AG20443 (cell line): ENCODE data around the gene CUBN.
"Not testable (repeated sequence)": the region's sequence is repeated elsewhere in the genome, so short reads cannot be mapped to it uniquely, and the experiment has no call there.

Experiments
- DNase-seq: peaks from one replicate; pipeline ENCODE4 v3.0.0; 2012; ENCODE audit warnings: low spot score, mixed read lengths

CUBN gene

DNA sequence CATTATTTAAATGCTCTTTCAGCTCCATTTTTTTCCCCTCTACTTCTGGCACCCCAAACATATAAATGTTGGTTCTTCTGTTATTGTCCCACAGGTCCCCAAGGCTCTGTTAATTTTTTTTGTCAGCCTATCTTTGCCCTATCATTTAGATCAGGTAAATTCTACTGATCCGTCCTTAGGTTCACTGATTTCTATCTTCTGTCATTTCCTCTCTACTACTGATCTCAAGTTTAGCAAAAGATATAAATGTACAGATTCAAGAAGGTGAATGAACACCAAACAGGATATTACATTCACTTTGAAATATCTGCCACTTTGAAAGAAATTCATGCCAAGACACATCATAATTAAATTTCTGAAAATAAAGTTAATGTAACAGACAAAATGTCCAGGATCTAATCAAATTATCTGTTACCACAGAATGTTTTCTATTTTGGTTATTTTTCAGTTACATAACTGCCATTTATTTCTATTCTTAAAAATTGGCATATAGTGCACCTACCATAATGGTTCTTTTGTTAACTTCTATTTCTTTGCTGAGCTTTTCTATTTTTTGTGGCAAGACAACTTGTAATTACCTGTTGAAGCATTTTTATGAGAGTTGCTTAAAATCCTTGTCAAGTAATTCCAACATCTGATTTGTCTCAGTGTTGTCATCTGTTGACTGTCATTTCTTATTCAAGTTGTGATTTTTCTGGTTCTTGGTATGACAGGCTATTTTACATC is 12.1 kb upstream of the CUBN start:
- DNase-seq, result no peak

DNA sequence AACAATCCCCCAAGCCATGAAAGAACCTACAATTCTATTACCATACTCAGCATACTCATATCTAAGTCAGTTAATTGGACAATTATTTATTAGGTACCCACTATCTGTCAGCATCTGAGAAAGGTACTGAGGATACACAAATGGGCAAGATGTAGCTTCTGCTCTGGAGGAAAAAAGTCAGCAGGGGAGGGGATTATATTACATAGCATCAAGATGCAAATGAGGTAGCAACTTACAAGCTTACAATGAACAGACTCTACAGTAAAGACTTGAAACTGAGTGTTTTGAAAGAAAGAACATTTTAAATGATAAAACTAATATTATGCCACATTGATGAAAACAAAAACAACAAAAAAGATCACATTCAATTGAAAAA is 10.8 kb upstream of the CUBN start:
- DNase-seq, result no peak

DNA sequence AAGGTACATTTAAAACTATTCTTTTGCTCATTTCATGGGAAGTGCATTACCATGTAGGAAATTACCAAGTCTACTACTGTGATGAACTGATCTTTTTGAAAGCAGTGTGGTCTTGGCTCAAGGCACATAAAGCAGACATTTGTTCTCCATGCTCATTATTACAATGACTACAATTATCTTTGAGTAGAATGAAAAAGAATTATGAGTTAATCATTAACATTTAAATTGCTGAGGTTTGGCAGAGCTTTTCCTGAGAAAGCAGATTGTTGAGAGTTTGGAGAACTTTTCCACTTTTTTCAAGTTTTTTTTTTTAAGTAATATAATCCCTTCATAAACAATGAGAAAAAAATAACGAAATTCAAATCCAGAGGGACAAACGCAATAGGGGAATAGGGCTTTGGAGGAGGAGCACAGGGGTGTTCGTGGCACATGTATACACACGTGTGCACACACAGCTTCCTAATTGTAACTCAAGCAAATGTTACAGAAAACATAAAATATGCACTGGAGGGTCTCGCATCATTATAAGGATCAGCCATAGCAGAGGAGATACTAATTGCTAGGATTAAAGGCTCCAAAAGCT is 8.9 kb upstream of the CUBN start:
- no peak for DNase-seq

DNA sequence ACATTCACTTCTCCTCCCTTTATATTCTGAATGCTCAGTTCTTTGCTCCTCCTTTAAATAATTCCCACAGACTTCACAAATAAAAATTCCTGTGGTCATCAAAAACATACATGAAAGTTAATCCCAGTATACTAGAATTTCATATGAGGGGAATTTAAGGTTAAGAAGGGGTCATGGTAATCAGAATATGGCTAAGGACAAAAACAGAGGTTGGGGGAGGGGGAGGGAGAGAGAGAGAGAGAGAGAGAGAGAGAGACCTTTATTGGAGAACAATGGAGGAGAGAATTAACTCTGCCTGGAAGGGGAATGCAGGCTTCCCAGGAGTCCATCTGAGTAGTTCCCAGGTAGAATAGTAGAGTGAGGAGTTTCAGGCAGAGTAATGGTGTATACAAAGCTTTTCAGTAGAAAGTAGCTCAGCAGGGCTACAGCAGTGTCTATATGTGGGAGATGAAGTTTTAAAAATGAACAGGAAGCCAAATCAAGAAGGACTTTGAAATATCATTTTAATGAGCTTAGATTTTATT is 5.2 kb upstream of the CUBN start:
- no peak for DNase-seq

DNA sequence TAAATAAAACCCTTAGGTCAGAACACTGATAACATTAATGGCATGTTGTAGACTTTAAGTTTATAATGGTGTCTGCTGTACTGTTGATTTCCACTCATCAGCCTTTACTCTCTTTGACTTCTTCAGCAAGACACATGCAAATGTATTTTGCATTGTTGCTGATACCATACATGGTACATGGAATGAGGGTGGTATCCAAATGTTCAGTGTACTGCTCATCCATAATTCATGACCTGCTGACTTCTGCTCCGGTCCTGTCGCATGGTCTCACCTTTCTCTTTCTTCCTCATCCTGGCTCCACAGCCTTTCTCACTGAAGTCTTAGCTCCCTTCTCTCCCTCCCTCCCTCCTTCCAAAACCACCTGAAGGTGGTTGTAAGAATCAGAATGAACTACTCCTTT is 4.7 kb upstream of the CUBN start:
- DNase-seq, result no peak

DNA sequence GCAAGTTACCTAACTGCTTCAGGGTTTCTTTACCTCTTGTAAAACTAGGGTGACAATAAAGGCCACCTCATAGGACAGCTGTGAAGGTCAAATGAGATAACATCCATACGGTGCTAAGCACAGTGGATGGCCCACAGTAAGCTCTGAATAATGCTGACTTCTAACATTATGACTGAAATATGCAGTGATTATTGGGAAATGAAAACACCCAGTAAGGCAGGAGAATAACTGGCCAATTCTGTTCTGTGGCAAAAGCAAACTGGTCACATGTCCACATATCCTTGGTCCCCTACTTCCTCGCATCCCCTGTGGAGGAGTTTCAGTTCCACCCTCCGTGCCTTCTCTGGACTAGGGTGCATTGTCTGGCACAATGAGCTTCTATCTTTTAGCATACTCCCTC is 1.4 kb downstream of the CUBN start:
- DNase-seq, result no peak

DNA sequence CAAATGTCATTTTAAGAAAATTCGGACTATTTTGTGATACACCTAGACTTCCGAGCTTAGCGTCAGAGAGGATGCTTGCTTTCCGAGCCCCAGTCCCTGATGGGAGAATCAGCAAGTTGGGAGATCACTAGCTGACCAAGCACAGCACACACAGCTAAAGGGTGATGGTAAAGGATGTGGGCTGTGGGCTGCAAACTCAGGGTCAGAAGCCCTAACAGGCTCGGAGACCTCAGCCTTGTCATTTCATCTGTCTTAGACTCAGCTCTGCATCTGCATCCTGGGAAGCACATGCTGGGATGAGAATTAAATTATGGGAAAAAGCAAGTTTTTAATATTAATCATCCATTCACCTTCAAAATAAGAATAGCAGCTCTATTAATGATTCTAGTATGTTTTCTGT is 3.3 kb downstream of the CUBN start:
- no peak for DNase-seq

DNA sequence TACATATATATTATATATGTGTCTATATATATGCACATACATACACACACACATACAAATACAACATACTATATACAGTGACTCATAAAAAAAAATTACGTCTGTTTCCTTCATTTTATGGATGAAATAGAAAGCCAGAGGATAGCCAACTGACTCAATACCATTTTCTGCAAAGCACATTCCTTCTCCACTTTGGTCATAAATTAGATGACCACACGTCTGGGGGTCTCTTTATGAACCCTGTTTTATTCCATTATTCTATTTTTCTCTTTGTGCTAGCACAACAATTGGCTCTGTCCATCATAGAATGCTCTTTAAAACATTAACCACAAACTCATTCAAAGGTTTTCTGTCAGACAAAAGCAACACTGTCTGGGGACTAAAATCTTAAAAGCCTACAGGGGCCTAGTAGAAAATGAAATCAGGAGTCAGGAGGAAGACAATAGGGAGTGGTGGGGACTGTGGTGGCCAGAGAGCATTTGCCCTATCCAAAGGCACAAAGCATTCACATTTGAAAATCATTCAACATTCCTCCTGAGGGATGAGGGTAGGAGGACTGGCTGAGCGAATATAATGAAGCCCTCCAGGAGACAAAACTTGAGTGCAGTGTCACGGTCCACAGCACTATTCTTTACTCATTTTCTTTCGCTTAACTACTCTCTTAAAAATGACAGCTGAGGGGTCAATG is 4.3 kb downstream of the CUBN start:
- DNase-seq, result no peak

DNA sequence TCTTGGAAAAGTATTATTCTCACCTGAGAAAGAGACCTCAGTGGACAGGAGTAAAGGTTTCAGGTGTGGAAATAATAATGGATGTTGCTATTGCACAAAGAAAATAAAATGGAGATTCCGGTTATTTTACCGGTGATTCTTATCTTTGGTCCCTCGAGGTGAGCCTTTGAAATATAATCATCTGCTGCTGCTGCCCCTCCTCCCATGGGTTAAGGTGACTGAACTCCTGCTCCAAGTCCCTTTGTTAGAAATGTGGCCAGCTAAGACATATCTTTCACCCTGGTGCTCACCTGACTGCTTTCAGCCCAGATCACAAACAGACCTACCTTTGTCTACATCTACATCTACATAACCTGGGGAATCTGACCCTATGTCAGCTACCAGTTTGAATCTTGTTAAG is 5.7 kb downstream of the CUBN start:
- DNase-seq, result no peak

DNA sequence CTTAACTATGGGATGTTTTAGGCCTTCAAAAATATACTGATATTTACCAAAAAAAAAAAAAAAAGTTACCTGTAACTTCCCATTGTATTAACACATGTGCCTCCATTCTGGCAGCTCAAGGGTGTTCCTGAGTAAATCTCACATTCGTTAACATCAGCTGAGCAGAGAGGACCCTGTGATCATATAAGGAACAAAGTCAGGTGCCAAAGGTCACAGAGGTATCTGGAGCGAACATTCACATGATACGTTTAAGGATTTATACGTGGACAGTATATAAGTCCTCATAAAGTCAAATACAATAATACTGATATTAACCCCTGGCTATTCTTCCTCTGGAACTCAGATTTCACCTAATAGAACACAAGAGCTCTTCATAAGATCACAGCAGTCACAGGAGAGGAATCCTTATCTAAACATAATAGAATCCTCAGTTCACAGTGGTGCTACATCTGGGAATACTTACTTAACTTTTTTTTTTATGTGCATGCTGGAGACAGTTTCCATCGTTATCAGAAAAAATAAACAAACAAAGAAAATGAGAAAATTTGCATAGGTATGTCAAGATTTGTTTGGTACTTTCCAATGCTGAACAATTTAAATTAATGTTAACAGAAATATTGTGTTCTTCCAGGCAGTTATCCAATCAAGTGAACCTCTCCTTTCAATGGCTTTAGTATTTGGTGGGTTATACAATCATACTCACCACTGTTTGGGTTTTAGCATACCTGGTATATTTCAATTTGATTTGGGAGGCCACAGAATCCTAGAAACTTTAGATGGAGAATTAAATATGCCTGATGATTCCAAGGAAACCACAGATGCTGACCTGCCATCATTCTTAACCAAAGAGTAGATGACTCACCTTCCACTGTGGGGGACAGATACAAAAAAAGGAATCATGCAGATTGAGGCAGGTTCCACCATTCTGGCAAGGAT is 6.6 kb downstream of the CUBN start:
- peak; percentile 32 for DNase-seq

DNA sequence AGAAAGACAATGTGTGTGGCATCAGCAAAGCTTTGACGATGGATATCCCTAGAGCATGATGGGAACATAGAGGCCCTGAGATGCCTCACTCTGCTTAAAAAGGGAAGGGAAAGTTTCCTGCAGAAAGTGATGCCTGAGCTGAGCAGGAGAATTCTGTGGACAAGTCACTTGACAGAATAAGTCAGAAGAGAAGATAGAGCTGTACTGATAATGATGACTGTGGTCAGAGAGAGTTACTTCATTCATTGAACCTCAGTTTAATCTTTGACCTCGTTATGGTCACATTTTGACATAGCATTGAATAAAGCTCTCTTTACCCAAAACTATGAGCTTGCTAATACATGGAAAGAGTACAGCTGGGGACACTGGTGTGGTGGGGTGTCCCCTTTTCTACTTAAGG is 7.6 kb downstream of the CUBN start:
- DNase-seq, result no peak

DNA sequence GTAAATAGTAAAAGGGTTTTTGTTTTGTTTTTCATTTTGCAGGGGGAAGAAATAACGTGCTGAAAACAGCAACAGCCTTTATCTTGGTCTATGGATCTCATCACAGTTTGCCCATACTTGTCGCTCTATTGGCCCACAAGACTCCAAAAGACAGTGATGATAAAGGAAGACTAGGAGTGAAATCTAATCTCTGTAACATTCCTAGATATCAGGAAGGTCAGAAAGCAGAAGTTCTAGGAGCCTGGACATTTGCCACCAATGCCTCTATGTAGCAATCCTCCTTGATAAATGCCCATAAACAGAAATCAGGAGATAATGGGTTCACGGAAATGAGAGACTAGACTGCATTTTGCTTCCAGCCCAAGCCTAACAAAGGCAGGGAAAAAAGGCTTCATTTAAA is 8.9 kb downstream of the CUBN start:
- DNase-seq, result no peak

DNA sequence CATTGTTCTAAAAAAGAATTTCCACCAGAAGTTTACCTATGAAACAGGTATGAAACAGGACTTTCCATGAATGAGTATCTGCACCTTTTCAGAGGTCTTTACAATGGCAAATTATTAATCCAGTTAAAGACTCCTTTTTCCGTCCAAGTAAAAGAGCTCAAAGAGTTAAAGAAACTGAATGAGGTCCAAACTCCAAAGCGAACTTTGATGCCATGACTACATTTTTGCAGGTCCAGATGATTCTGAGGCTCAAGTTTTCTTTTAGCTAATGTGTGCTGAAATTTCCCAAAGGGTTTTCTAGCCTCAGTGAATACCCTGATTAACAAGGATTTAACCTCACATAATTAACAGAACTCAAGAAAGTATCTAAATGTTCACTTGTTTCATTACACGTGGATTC is 9.8 kb downstream of the CUBN start:
- DNase-seq, result no peak

DNA sequence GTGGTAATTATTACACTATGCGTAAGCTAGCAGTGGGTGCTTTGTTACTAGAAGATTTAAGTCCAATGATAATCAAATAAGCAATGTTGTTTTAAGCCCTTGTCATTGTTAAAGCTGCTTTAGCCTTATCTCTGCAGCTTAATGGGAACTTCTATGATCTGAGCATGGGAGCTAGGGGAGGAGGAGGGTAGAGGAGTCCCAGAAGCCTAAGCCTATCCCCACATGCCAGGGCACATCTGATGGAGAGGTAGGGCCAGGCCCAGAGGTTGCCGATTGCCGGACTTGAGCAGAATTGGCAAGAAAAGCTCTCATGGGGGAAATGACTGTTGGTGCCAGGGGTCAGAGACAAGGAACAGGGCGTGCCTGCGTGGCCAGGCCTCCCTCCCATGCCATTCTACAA is 13.4 kb downstream of the CUBN start:
- DNase-seq, result no peak

DNA sequence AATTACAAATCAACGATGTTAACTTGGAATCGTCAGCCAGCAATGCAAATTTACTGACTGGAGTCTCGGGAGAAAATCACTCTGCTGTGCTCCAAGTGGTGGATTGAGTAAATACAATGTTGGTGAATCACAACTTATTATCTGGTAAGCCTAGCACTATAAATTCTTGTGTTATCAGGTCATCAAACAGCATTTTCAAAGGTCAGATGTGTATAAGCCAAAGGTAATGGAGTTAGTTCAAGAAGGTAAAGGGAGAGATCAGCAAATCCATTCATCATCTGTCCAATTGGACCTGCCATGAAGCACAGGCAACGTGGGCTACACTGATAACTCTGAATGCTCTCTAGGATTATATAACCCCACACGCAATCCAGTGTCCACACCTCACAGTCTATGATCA is 13.9 kb downstream of the CUBN start:
- DNase-seq, result peak; percentile 50

DNA sequence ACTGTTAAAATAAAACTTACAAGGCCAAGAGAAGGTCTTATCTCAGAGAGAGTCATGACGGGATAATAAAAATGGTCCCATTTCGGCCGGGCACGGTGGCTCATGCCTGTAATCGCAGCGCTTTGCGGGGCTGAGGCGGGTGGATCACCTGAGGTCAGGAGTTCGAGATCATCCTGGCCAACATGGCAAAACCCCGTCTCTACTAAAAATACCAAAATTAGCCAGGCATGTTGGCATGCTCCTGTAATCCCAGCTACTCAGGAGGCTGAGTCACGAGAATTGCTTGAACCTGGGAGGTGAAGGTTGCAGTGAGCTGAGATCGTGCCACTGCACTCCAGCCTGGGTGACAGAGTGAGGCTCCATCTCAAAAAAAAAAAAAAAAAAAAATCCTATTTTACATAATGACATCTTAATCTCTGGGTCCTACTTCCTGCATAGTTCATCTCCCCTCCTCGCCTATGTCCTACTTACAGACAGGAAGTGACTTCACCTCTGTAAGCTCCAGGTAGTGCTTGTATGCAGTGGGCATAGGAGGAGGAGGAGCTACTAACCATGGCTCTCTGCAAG is 14.7 kb downstream of the CUBN start:
- not testable (repeated sequence) for DNase-seq

DNA sequence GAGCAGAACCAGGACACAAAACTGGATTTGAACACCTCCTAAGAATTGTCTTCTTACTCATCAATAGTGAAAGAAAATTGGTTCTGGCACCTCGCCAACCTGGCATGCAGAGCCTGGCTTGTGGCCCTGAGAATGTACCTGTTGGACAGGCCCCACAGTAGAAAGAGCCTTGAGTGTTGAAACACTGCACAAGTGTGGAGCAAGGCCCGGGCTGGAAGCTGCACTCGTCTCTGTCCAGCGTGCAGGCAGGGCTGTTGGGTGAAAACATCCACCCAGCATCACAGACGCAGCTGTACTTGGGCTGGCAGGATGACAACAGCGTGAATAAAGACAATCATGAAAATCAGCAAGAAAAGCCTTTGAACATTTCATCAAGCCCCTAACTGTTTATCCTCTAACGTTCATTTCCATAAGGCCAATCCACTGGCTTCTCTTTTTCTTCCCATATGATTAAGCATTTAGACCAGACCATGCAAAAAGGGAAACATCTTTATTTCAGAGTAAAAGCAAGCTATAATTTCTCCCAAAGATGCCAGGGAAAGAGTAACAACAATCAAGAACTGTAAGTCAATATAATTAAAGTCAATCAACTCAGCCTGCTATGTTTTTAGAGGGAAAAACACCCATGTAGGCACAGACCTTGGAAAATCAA is 15.6 kb downstream of the CUBN start:
- DNase-seq, result peak; percentile 73

DNA sequence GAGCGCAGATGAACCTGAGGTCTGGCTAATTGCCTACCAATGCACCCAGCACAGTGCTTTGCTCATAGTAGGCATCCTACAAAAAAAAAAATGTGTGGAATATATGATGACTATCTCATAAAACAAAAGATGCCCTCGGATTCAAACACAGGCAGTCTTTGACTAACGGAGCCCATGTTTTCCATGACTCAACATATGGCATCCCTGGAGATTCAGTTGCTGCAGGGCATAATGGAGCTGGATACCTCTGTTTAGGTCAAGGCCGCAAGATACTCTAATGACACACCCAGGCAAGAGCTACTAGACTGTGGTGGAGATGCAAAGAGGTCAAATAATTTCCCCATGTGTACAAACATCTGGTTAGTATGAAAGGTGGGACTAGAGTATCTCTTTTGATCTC is 16.3 kb downstream of the CUBN start:
- DNase-seq, result no peak

DNA sequence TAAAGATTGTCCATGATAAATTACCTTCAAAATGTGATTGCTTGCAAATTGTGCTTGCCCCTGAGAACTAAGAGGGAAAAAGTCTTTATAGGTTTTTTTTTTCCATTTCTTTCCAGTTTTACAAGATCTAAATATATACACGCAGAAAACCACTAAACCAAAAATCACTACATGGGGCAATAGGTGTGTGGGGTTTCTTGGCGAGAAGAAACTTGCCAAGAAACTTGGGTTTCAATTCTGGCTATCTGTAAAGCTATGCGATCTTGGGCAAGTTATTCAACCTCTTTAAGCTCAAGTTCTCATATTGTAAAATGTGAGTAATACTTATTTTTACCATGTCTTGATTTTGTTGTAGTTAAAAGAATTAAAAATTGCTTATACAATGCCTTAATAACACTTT is 17.0 kb downstream of the CUBN start:
- DNase-seq, result no peak

DNA sequence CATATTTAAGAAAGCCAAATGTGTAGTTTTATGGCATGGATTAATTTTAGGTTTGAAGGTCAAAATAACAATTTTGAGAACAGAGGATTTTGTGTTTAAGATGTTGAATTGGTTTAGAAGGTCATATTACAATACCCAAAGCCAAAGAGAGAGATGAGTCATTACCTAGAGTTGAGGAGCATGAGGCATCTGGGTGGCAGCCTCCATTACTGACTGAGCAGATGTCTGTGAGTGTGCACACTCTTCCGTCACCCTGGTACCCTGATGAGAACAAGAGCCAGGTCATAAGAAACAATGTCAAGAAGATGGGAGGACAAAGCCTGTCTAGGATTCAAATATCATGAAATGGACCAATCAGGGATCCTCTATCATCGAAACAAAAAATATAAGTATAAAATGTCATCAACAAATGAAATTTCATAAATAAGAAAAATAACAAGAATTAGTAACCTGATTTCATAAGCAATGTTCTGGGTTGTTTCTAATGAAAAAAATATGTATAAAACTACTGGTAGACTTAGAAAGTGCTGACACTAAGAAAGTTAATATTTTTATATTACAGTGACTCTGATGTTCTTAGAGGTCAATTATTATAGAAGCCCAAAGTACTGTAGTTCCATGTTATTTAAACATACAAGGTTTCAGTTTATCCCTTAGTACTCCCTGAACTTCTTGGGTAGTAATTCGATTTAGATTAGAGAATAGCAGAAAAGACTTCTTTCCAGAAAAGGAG is 20.0 kb downstream of the CUBN start:
- DNase-seq, result peak; percentile 73

DNA sequence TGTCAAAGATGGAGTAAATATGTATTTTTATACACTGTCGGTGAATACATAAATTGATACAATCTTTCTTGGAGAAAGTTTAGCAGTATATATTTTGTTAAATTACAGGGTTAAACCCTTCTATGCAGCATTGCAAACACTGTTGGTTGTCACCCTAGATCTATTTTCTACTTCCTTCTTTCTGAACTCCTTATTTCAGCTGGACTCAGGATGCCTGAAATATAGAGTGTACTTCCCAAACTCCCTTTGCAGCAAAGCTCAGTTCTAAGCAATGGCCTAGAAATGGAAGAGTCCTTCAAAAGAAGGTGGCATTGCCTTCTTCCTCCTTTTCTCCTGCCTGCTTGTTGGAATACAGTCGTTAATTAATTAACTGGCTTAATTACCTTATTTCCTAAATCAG is 20.6 kb downstream of the CUBN start:
- no peak for DNase-seq
